ENCODE data around the gene ERN2. TPM values are rescaled to one million over a fixed set of nuclear protein-coding genes. Genes with fewer than 3 reads are reported as not detected.

Gene ERN2
- total RNA-seq, result 0.59 TPM in 1 of 2 replicates, not detected in the other
- long read RNA-seq, result 0 reads

DNA sequence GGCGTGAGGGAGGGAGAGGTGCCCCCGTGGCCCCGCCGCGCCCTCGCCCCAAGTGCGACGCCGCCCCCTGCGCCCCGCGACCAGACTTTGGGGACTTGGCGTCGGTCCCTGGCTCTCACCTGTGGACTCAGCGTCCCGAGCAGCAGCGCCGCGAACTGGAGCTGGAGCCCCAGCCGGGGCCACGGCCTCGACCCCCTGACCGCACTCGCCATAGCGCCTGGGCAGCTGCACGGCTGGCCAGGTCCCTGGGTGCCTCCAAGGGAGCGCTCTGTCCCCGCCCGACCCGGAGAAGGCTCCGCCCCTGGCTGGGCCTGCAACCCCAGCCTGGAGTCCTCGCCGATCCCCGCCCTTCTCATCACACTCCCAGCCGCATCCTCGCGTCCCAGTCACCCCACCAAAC, at the start of gene ERN2:
Gene ERN2, minus strand, starts transcription at position 247 of the 400 bp plus-strand sequence. Its CDS starts 35 bp downstream, at position 212.
- H3K27me3 Mint-ChIP-seq (ENCODE audit: low read depth), result peaks cover 63% of the 10 kb centered on the region
- H3K4me1 Mint-ChIP-seq, result no peaks in the 10 kb centered on the region
- H3K27ac Mint-ChIP-seq (ENCODE audit: unreplicated experiment), result no peak within 1 kb of the TSS
- H3K36me3 Mint-ChIP-seq (ENCODE audit: low read depth), result no peaks in the 10 kb centered on the region
- no peak within 1 kb of the TSS for H3K4me3 Mint-ChIP-seq
- peaks cover 3% of the 10 kb centered on the region for H3K9me3 Mint-ChIP-seq
- DNase-seq (ENCODE audit: low read depth, low spot score), result no peak
- TF ChIP-seq, protein P1, sequence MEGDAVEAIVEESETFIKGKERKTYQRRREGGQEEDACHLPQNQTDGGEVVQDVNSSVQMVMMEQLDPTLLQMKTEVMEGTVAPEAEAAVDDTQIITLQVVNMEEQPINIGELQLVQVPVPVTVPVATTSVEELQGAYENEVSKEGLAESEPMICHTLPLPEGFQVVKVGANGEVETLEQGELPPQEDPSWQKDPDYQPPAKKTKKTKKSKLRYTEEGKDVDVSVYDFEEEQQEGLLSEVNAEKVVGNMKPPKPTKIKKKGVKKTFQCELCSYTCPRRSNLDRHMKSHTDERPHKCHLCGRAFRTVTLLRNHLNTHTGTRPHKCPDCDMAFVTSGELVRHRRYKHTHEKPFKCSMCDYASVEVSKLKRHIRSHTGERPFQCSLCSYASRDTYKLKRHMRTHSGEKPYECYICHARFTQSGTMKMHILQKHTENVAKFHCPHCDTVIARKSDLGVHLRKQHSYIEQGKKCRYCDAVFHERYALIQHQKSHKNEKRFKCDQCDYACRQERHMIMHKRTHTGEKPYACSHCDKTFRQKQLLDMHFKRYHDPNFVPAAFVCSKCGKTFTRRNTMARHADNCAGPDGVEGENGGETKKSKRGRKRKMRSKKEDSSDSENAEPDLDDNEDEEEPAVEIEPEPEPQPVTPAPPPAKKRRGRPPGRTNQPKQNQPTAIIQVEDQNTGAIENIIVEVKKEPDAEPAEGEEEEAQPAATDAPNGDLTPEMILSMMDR (conservative IDR thresholded peaks at IDR 0.05), result no peak

DNA sequence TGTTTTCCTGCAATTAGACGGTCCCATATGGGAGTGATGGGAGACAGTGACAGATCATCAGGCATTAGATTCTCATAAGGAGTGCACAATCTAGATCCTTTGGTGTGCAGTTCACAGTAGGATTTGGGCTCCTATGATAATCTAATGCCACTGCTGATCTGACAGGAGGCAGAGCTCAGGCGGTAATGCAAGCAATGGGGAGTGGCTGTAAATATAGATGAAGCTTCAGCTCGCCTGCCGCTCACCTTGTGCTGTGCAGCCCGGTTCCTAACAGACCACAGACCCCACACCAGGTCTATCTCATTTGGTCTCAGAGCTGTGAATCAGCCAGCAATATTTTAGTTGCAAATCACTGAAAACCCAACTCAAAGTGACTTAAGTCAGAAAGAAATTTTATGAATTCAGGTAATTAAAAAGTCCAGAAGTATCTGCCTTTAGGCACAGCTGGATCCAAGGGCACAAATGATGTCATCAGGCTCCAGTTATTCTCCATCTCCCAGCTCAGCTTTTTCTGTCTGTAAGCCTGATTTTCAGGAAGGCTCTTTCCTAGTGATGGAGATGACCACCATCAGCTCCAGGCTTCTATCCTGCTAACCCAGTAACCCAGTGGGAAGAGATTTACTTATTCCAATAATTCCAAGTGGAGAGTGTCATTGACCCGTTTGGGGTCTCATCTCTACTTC, 45.1 kb upstream of the ERN2 start:
- Mint-ChIP-seq H3K27ac (ENCODE audit: unreplicated experiment) (no peak overlapping the region), H3K9me3 (peaks cover 7% of the 10 kb centered on the region), H3K36me3 (ENCODE audit: low read depth) (no peaks in the 10 kb centered on the region), H3K4me3 (no peak overlapping the region), H3K4me1 (no peaks in the 10 kb centered on the region), H3K27me3 (ENCODE audit: low read depth) (peaks cover 56% of the 10 kb centered on the region)
- no peak for DNase-seq (ENCODE audit: low read depth, low spot score)
- TF ChIP-seq, protein P1 (conservative IDR thresholded peaks at IDR 0.05), result no peak

DNA sequence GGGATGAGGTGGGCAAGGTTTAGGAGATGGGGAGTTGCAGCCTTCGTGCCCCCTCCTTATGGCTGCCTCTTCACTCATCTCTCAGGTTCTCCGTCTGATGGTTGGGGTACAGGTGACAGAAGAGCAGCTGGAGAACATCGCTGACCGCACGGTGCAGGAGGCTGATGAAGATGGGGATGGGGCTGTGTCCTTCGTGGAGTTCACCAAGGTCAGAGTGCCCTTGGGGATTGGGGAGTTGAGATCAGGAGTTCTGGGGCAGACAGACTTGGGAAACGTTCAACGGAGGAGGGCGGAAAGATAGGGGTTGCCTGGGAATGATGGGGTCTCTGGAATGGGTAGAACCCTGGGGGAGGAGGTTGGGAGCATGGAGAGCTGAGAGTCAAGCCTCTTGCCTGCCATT, 44.1 kb upstream of the ERN2 start:
- no peak overlapping the region for H3K4me3 Mint-ChIP-seq
- H3K27ac Mint-ChIP-seq (ENCODE audit: unreplicated experiment), result no peak overlapping the region
- no peak for DNase-seq (ENCODE audit: low read depth, low spot score)
- no peaks in the 10 kb centered on the region for H3K4me1 Mint-ChIP-seq
- TF ChIP-seq, protein P1 (conservative IDR thresholded peaks at IDR 0.05), result no peak
- peaks cover 7% of the 10 kb centered on the region for H3K9me3 Mint-ChIP-seq
- peaks cover 60% of the 10 kb centered on the region for H3K27me3 Mint-ChIP-seq (ENCODE audit: low read depth)
- no peaks in the 10 kb centered on the region for H3K36me3 Mint-ChIP-seq (ENCODE audit: low read depth)

DNA sequence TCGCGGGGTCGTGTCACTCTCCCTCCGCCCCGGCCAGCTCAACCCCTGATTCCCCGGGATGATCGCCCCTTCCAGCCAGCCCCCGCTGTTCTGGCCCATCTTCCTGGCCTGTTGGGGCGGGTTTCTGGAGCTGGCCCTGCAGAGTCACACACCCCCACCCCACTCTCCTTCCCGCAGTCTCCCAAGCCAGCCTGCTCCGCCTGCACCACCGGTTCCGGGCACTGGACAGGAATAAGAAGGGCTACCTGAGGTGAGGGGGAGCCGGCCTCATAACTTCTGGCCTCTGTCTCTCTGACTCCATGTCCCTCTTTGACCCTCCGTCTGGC, 42.4 kb upstream of the ERN2 start:
- Mint-ChIP-seq H3K27ac (ENCODE audit: unreplicated experiment) (no peak overlapping the region), H3K4me1 (no peaks in the 10 kb centered on the region), H3K36me3 (ENCODE audit: low read depth) (no peaks in the 10 kb centered on the region), H3K4me3 (no peak overlapping the region), H3K9me3 (peaks cover 7% of the 10 kb centered on the region), H3K27me3 (ENCODE audit: low read depth) (peaks cover 66% of the 10 kb centered on the region)
- TF ChIP-seq, protein P1 (conservative IDR thresholded peaks at IDR 0.05), result no peak
- DNase-seq (ENCODE audit: low read depth, low spot score), result no peak

DNA sequence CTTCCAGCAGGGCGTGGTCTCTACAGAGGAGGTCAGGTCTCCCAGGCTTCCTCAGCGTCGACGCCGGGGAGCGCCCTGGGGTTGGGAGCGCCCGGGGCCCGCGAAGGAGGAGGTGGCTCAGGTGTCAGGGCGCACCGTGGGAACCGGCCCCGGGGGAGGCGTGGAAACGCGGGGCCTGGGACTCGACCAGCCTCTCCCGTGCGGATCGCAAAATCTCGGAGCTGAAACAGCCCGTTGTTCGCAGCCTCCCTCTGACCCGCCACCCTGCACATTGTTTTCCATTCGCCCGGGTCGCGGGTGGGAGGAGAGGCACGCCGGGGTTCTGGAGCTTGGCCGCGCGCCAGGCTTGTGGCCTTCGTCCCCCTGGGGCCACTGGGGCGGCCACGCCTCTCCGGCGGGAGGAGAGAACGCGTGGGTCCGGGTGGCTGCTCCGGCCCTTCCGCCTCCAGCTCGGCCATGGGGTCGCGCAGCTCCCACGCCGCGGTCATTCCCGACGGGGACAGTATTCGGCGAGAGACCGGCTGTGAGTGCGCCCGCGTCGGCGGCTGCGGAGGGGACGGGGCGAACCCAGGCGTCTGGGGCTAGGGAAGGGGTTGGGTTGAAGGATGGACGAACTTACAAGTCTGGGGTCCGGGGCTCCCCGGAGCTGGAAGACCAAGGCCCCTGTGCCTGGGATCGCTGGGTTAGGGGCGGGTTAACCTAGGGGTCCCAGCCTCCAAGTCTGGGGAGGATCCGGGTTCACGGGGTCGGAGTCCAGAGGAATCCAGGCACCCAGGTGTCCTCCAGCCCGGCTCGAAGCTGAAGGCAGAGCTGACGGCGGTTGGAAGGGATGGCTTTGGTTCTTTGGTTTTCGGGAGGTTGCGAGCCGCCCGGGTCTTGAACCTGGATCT, 41.8 kb upstream of the ERN2 start, which contains the start of gene CHP2:
Gene CHP2, plus strand, starts transcription at position 433 of the 890 bp plus-strand sequence. Its CDS starts 24 bp downstream, at position 457.
- DNase-seq (ENCODE audit: low read depth, low spot score), result no peak
- Mint-ChIP-seq H3K27me3 (ENCODE audit: low read depth) (peaks cover 63% of the 10 kb centered on the region), H3K9me3 (peaks cover 7% of the 10 kb centered on the region), H3K4me3 (no peak within 1 kb of the TSS), H3K27ac (ENCODE audit: unreplicated experiment) (no peak within 1 kb of the TSS), H3K36me3 (ENCODE audit: low read depth) (no peaks in the 10 kb centered on the region), H3K4me1 (no peaks in the 10 kb centered on the region)
- TF ChIP-seq, protein P1 (conservative IDR thresholded peaks at IDR 0.05), result no peak
